ENCODE measurements around the gene KLHL42. TPM values are rescaled to one million over a fixed set of nuclear protein-coding genes. Genes with fewer than 3 reads are reported as not detected.

Gene KLHL42
- total RNA-seq, 2 experiments from 2014 or later: 12.6 to 14.7 TPM

DNA sequence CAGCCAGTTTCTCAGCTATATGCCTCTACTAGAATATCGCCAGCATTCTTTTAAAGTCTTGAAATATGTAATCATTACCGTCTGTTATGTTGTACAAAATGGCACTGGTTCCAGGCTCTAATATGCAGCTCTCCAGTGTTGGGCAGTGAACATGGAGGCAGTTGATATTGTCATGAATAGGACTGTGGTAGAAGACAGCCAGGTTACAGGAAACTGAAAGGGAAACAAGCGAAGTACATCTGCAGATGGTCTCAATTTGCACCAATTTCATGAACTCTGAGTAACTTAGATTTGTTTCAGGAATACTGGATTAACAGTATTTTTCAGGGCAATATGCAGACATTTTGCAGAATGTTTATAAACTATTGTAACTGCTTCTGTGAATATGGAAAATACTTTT lies 13.4 kb upstream of the KLHL42 start:
- Mint-ChIP-seq H3K9me3 (ENCODE audit: low read depth) (no peaks in the 10 kb centered on the region), H3K4me1 (peaks cover 10% of the 10 kb centered on the region), H3K4me3 (no peak overlapping the region), H3K27ac (no peak overlapping the region), H3K27me3 (peaks cover 8% of the 10 kb centered on the region), H3K36me3 (no peaks in the 10 kb centered on the region)
- CTCF ChIA-PET: interaction anchor here (1.2 kb wide), 1 partner anchor 54 kb away, joined by 3 read pairs; no protein-coding TSS in a partner anchor
- ATAC-seq (no peak), DNase-seq (no peak)

DNA sequence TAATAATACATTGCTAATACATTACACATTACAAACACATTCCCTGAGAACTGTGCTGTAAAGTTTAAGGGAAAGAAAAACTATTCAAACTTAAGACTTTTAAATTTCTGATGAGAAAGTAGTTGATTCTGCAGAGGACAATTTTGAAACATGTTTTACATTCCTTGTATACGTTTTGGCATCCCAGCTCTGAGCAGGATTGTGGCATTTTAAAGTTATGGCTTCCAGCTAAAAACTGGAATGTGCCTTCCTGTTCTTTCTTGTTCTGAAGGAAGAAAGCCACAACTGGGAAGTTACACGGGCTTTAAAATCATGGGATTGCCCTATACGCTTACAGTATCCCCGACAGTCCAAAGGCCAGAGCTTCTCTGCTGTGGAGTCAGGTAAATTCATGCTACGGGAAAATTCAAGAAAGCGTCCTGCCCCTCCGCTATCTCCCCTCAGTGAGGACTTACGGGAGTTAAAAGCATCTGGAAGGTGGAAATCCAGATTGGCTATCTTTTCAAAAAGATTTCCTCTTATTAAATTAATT lies 10.8 kb upstream of the KLHL42 start:
- peaks cover 7% of the 10 kb centered on the region for H3K4me1 Mint-ChIP-seq
- no peak overlapping the region for H3K4me3 Mint-ChIP-seq
- no peak overlapping the region for H3K27ac Mint-ChIP-seq
- no peaks in the 10 kb centered on the region for H3K36me3 Mint-ChIP-seq
- DNase-seq: no peak
- H3K9me3 Mint-ChIP-seq (ENCODE audit: low read depth): no peaks in the 10 kb centered on the region
- CTCF ChIA-PET: interaction anchor here (0.6 kb wide), 1 partner anchor 11 kb away, joined by 3 read pairs; the partner anchor contains the start of genes KLHL42 and MANSC4
- ATAC-seq: no peak
- peaks cover 20% of the 10 kb centered on the region for H3K27me3 Mint-ChIP-seq

GRCh38 chr12:27771481-27772327 lies 8.3 kb upstream of the KLHL42 start:
- Mint-ChIP-seq H3K27ac (no peak overlapping the region), H3K36me3 (no peaks in the 10 kb centered on the region), H3K4me3 (no peak overlapping the region), H3K4me1 (peaks cover 5% of the 10 kb centered on the region), H3K9me3 (ENCODE audit: low read depth) (no peaks in the 10 kb centered on the region), H3K27me3 (peaks cover 20% of the 10 kb centered on the region)
- DNase-seq (no peak), ATAC-seq (no peak)
- CTCF ChIA-PET: interaction anchor here (1.2 kb wide), 1 partner anchor 49 kb away, joined by 3 read pairs; no protein-coding TSS in a partner anchor

GRCh38 chr12:27772328-27773049 lies 7.5 kb upstream of the KLHL42 start:
- Mint-ChIP-seq H3K27ac (no peak overlapping the region), H3K27me3 (peaks cover 23% of the 10 kb centered on the region), H3K4me3 (no peak overlapping the region), H3K9me3 (ENCODE audit: low read depth) (no peaks in the 10 kb centered on the region), H3K36me3 (peaks cover 1% of the 10 kb centered on the region), H3K4me1 (peaks cover 5% of the 10 kb centered on the region)
- ATAC-seq (no peak), DNase-seq (no peak)
- CTCF ChIA-PET: no interaction called here

DNA sequence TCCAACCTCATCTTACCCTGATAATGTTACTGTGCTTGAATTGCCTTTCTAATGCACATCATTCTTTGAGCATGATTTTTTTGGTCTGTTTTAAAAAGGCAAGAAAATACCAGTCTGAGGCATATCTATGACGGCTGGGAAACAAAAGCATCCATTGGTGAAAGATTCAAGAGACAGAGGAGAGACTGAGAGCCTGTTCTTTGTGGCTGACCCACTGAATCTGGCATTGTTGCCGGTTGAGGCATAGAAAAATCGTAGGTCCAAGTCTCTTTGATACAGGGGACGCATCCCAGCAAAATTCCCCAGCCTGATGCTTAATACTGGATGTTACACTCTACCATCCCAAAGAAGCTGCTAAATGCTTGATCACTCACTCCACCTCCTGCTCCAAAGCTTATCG lies 2.9 kb upstream of the KLHL42 start:
- H3K9me3 Mint-ChIP-seq (ENCODE audit: low read depth): no peaks in the 10 kb centered on the region
- peaks cover 30% of the 10 kb centered on the region for H3K27me3 Mint-ChIP-seq
- no peak overlapping the region for H3K27ac Mint-ChIP-seq
- no peak for DNase-seq
- CTCF ChIA-PET: interaction anchor here (1.2 to 1.4 kb wide), 2 partner anchors 18 to 45 kb away, joined by 3 read pairs; no protein-coding TSS in a partner anchor
- H3K36me3 Mint-ChIP-seq: peaks cover 12% of the 10 kb centered on the region
- no peak for ATAC-seq
- peaks cover 26% of the 10 kb centered on the region for H3K4me1 Mint-ChIP-seq
- H3K4me3 Mint-ChIP-seq: no peak overlapping the region

DNA sequence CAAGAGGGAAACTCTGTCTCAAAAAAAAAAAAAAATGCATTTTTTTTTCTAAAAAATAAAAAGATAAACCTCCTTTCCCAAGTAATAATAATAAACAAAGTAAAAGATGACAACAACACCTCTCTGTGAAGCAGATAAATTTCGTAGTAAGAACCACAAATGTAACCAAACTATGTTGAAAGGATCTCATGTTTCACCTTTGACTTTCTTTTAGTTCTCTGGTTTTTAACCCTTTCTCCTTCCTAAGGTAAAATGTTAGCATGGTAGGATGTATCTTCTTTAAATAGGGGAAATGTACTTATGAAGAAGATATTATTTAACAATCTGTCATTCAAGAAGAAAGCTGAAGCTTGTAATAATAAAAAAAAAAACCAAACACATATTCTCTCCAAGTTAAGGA lies 1.8 kb upstream of the KLHL42 start:
- Mint-ChIP-seq H3K4me1 (peaks cover 29% of the 10 kb centered on the region), H3K9me3 (ENCODE audit: low read depth) (no peaks in the 10 kb centered on the region), H3K36me3 (peaks cover 19% of the 10 kb centered on the region), H3K27ac (no peak overlapping the region), H3K4me3 (peak overlapping the region; percentile 30), H3K27me3 (peaks cover 25% of the 10 kb centered on the region)
- CTCF ChIA-PET: no interaction called here
- DNase-seq (no peak), ATAC-seq (no peak)

- Mint-ChIP-seq H3K4me3 (peak overlapping the region; percentile 78), H3K9me3 (ENCODE audit: low read depth) (no peaks in the 10 kb centered on the region), H3K4me1 (peaks cover 30% of the 10 kb centered on the region), H3K27me3 (peaks cover 18% of the 10 kb centered on the region), H3K27ac (peak overlapping the region; percentile 70), H3K36me3 (peaks cover 23% of the 10 kb centered on the region)
- ATAC-seq: peak; percentile 54
- CTCF ChIA-PET: interaction anchor here (1.1 to 2.2 kb wide), 8 partner anchors 9 to 739 kb away, joined by 3 to 8 read pairs (median 3); no protein-coding TSS in a partner anchor
- no peak for DNase-seq
These were observed 565 bp upstream of the KLHL42 start for GRCh38 chr12:27779416-27779919.

- H3K4me1 Mint-ChIP-seq: peaks cover 38% of the 10 kb centered on the region
- CTCF ChIA-PET: interaction anchor here (0.6 to 2.2 kb wide), 7 partner anchors 12 to 740 kb away, joined by 3 to 8 read pairs (median 3); no protein-coding TSS in a partner anchor
- H3K4me3 Mint-ChIP-seq: peak overlapping the region; percentile 80
- H3K27me3 Mint-ChIP-seq: peaks cover 18% of the 10 kb centered on the region
- H3K27ac Mint-ChIP-seq: peak overlapping the region; percentile 75
- peaks cover 24% of the 10 kb centered on the region for H3K36me3 Mint-ChIP-seq
- ATAC-seq (peak; percentile 43), DNase-seq (peak; percentile 49)
- H3K9me3 Mint-ChIP-seq (ENCODE audit: low read depth): no peaks in the 10 kb centered on the region
These were observed 777 bp downstream of the KLHL42 start for GRCh38 chr12:27780612-27781408.

DNA sequence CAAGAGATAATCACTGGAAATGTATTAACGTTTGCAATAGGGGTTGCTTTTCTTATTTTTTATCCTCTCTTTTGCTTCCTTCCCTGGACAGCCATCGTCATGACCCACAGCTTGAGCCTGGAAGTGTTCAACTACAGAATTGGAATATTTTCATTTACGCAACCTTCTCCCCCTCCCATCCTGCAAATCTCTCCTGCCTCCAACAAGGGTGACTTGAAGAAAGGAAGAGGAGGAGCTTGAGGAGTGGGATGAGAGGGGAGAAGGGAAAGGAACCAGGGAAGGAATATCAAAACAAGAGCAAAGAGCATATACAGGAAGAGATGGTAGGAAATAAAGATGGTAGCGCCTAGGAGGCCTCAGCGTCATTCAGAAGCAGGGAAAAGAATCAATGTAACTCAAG lies 1.6 kb downstream of the KLHL42 start:
- CTCF ChIA-PET: no interaction called here
- Mint-ChIP-seq H3K27me3 (peaks cover 18% of the 10 kb centered on the region), H3K4me1 (peaks cover 44% of the 10 kb centered on the region), H3K36me3 (peaks cover 24% of the 10 kb centered on the region), H3K4me3 (peak overlapping the region; percentile 80), H3K27ac (no peak overlapping the region), H3K9me3 (ENCODE audit: low read depth) (no peaks in the 10 kb centered on the region)
- DNase-seq (no peak), ATAC-seq (no peak)

DNA sequence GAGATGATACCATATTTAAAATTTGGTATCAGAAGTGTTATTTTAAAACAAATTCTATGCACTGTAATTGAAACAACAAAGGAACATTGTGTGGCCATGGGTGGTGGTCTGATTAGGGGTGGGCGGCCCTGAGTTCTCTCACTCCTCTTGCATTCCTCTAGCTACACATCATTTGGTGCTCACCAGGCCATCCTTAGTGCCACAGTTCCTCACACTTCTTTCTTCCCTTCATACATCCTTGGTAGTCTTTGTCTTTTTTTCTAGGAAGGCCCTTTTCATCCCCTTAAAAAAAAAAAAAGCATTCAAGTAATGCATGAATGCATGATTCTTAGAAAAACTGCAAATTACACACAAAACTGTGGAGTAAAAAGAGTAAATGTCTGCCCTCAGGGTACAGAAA lies 2.4 kb downstream of the KLHL42 start:
- CTCF ChIA-PET: no interaction called here
- Mint-ChIP-seq H3K36me3 (peaks cover 23% of the 10 kb centered on the region), H3K9me3 (ENCODE audit: low read depth) (no peaks in the 10 kb centered on the region), H3K4me1 (peaks cover 44% of the 10 kb centered on the region), H3K4me3 (no peak overlapping the region), H3K27me3 (peaks cover 16% of the 10 kb centered on the region), H3K27ac (no peak overlapping the region)
- DNase-seq (no peak), ATAC-seq (no peak)

DNA sequence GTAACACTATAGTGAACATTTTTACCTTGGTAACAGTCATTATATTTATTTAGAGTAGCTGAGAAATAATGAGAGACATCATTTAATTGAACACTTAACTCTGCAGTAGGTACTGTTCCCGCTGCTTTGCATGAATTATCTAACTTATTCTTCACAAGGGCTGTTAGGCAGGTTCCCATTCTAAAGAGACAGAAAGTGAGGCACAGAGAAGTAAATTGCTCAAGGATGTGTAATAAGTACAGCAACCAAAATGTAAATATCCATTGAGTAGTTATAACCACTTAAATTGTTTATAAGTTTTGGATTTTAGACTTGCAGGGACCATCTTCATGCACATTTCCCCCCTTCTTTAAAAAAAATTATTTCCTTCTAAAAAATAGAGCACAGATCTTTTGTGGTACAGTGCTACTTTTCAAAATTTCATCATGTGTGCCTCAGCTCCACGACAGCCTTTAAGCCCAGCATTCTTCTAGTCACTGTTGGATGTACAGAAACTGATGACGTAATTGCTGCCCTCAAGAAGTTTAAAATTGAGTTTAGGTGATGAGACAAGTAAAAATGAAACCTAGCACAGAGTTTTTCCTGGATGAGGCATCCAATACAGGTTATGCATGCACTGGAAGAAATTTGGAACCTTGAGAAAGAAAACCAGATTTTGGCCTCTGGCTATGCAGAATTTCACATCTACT lies 6.0 kb downstream of the KLHL42 start:
- Mint-ChIP-seq H3K27me3 (no peaks in the 10 kb centered on the region), H3K9me3 (ENCODE audit: low read depth) (no peaks in the 10 kb centered on the region), H3K36me3 (peaks cover 23% of the 10 kb centered on the region), H3K4me1 (peaks cover 32% of the 10 kb centered on the region), H3K27ac (no peak overlapping the region), H3K4me3 (no peak overlapping the region)
- ATAC-seq (peak; percentile 53), DNase-seq (no peak)
- CTCF ChIA-PET: interaction anchor here (1.0 to 2.9 kb wide), 2 partner anchors 12 kb away, joined by 3 to 7 read pairs; no protein-coding TSS in a partner anchor

DNA sequence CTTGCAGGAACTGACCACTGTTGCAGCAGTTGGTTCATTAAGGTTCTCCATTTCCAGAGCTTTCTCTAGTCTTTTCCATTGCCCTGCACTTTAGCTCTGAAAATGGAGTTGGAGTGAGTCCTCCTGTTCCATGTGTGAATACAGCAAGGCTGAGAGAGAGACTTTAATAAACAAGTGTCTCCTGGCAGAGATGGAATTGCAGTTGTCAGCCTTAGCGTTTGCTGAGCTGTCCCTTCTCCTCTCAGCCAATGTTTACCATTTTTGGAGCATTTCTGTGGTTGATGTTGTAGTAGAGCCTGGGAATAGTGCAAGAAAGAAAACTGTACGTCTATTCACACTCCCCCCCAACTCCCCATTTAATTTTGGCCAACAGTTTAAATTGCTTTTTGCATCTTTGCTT lies 7.5 kb downstream of the KLHL42 start:
- no peak for ATAC-seq
- peaks cover 18% of the 10 kb centered on the region for H3K4me1 Mint-ChIP-seq
- no peak for DNase-seq
- no peaks in the 10 kb centered on the region for H3K9me3 Mint-ChIP-seq (ENCODE audit: low read depth)
- no peak overlapping the region for H3K4me3 Mint-ChIP-seq
- H3K27ac Mint-ChIP-seq: no peak overlapping the region
- CTCF ChIA-PET: interaction anchor here (1.1 to 2.9 kb wide), 2 partner anchors 11 to 34 kb away, joined by 3 to 7 read pairs; no protein-coding TSS in a partner anchor
- H3K27me3 Mint-ChIP-seq: no peaks in the 10 kb centered on the region
- peaks cover 19% of the 10 kb centered on the region for H3K36me3 Mint-ChIP-seq
